OCI-LY7 (cell line): ENCODE data around the gene SLC35D3.

Source experiments
- EZH2phosphoT487 ChIP-seq: fragments of 200-600 bp; sonication (generic); IDR thresholded peaks from 2 replicates; pipeline ENCODE4 v1.6.1; 2018; ENCODE audit warnings: low read depth, borderline replicate concordance, mild to moderate bottlenecking, mixed run types, antibody characterized with exemption, low read length, moderate library complexity, mixed read lengths
- TF ChIP-seq, protein P1 (sequence below): fragments of 200-600 bp; sonication (generic); conservative IDR thresholded peaks from 2 replicates; pipeline ENCODE4 v1.5.1; 2014; ENCODE audit warnings: mild to moderate bottlenecking, antibody characterized with exemption, low read length, moderate library complexity, mixed read lengths

DNA sequence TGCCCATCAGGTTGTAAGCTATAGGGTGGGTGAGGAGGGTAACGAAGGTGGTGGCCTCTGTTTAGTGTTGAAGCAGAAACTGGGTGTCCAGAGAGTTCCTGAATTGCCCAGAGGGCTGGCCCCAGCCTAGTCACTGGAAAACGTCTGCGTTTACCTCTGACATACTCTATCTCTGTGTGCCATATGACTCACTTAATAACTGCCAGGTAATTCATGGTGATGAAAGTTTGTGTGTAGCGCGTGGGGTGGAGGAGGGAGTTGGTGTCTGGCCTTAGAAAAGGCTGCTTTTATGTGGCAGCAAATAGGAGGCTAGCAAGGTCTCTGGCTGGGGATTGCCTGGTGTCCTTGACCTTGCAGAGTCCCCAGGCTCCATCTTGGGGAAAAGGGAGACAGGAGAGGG lies 47.3 kb downstream of the SLC35D3 start:
- TF ChIP-seq, protein P1, sequence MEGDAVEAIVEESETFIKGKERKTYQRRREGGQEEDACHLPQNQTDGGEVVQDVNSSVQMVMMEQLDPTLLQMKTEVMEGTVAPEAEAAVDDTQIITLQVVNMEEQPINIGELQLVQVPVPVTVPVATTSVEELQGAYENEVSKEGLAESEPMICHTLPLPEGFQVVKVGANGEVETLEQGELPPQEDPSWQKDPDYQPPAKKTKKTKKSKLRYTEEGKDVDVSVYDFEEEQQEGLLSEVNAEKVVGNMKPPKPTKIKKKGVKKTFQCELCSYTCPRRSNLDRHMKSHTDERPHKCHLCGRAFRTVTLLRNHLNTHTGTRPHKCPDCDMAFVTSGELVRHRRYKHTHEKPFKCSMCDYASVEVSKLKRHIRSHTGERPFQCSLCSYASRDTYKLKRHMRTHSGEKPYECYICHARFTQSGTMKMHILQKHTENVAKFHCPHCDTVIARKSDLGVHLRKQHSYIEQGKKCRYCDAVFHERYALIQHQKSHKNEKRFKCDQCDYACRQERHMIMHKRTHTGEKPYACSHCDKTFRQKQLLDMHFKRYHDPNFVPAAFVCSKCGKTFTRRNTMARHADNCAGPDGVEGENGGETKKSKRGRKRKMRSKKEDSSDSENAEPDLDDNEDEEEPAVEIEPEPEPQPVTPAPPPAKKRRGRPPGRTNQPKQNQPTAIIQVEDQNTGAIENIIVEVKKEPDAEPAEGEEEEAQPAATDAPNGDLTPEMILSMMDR, result no peak
- no peak for TF ChIP-seq EZH2phosphoT487
